Measurements from ENCODE around the gene RAPGEF1. TPM values are rescaled to one million over a fixed set of nuclear protein-coding genes. Genes with fewer than 3 reads are reported as not detected.

Gene RAPGEF1
- total and polyA plus RNA-seq, 4 donors, result 17.5 to 93.2 (median 54.7) TPM

- H3K36me3 ChIP-seq (ENCODE audit: control insufficient read depth in 1 of 2, insufficient read depth in 2 of 2, low read length in 1 of 2), result peaks cover 0 to 1% of the 10 kb centered on the region in 2 donors
- no peak overlapping the region for H3K4me3 ChIP-seq (ENCODE audit: low read length in 2 of 2)
- H3K9me3 ChIP-seq (ENCODE audit: control insufficient read depth, low read length), result no peaks in the 10 kb centered on the region
- DNase-seq (no peak), ATAC-seq (ENCODE audit: low FRiP score) (no peak)
- H3K27ac ChIP-seq (ENCODE audit: low read depth in 1 of 2, low read length in 2 of 2), result no peak overlapping the region
- H3K27me3 ChIP-seq (ENCODE audit: control insufficient read depth in 1 of 2, insufficient read depth in 2 of 2, low read length in 1 of 2), result no peaks in the 10 kb centered on the region
- WGBS, 2 donors, result 86% methylated on average over 13 of the region's 13 CpGs
- H3K4me1 ChIP-seq (ENCODE audit: control insufficient read depth in 1 of 2, insufficient read depth in 2 of 2, low read length in 2 of 2), result no peaks in the 10 kb centered on the region
- intact Hi-C loops (cut with DNase I), result no loop called here
These were observed 108.6 kb downstream of the RAPGEF1 start for GRCh38 chr9:131631306-131631705.

DNA sequence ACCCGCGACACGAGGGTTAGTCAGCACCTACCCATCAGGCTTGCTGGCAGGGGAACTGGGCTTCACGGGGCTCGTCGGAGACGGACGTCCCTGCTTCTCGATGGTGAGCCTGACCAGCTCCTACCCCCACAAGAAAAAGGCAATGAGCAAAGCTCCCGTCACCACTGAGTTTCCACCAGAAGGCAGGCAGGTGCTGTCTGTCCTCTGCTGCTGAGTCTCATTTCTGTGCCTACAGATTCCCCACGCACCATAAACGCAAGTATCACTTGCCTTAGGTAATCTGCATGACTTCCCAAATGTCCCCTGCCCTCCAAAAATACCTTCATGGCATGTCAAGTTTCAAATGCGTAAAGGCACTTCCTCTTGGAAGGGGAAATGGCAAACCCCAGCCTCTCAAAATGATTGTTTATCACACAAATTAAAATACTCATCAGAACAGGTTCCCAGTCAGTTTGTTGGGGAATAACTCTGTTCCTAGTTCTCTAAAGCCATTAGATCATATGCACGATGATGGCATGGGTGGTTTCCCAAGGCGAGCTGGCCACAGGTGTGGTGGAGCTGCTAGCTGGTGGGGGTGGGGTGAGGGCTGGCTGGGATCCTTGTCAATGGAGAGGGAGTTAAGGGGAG, 109.6 kb downstream of the RAPGEF1 start:
- ATAC-seq (ENCODE audit: low FRiP score), result no peak
- Histone ChIP-seq H3K36me3 (ENCODE audit: control insufficient read depth in 1 of 2, insufficient read depth in 2 of 2, low read length in 1 of 2) (peaks cover 0 to 5% of the 10 kb centered on the region in 2 donors), H3K27me3 (ENCODE audit: control insufficient read depth in 1 of 2, insufficient read depth in 2 of 2, low read length in 1 of 2) (no peaks in the 10 kb centered on the region), H3K9me3 (ENCODE audit: control insufficient read depth, low read length) (no peaks in the 10 kb centered on the region), H3K27ac (ENCODE audit: low read depth in 1 of 2, low read length in 2 of 2) (no peak overlapping the region), H3K4me1 (ENCODE audit: control insufficient read depth in 1 of 2, insufficient read depth in 2 of 2, low read length in 2 of 2) (no peaks in the 10 kb centered on the region), H3K4me3 (ENCODE audit: low read length in 2 of 2) (no peak overlapping the region)
- DNase-seq, result no peak
- 92 to 93% methylated on average over 15 of the region's 15 CpGs for WGBS, 2 donors
- intact Hi-C loops (cut with DNase I), result no loop called here

GRCh38 chr9:131629825-131630204, 110.1 kb downstream of the RAPGEF1 start:
- Histone ChIP-seq H3K9me3 (ENCODE audit: control insufficient read depth, low read length) (no peaks in the 10 kb centered on the region), H3K27ac (ENCODE audit: low read depth in 1 of 2, low read length in 2 of 2) (no peak overlapping the region), H3K27me3 (ENCODE audit: control insufficient read depth in 1 of 2, insufficient read depth in 2 of 2, low read length in 1 of 2) (no peaks in the 10 kb centered on the region), H3K36me3 (ENCODE audit: control insufficient read depth in 1 of 2, insufficient read depth in 2 of 2, low read length in 1 of 2) (peaks cover 0 to 5% of the 10 kb centered on the region in 2 donors), H3K4me3 (ENCODE audit: low read length in 2 of 2) (no peak overlapping the region), H3K4me1 (ENCODE audit: control insufficient read depth in 1 of 2, insufficient read depth in 2 of 2, low read length in 2 of 2) (no peaks in the 10 kb centered on the region)
- intact Hi-C loops (cut with DNase I), result no loop called here
- ATAC-seq (ENCODE audit: low FRiP score) (no peak), DNase-seq (no peak)
- WGBS, 2 donors, result 83 to 91% methylated on average over 4 of the region's 4 CpGs

DNA sequence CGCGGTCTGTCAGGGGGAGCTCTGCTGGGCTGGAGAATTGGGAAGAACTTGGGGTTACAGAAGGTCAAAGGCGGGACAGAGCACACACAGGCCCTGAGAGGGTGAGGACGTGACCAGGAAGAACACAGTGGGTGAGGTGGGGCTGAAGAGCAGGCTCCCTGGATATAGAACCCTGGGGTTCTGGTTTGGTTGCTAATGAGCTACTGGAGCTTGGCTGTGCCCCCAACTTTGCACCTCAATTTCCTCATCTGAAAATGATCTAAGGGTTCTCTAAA, 110.7 kb downstream of the RAPGEF1 start:
- no peaks in the 10 kb centered on the region for H3K27me3 ChIP-seq (ENCODE audit: control insufficient read depth in 1 of 2, insufficient read depth in 2 of 2, low read length in 1 of 2)
- WGBS, 2 donors, result 93 to 97% methylated on average over 4 of the region's 4 CpGs
- intact Hi-C loops (cut with DNase I), result no loop called here
- peaks cover 0 to 8% of the 10 kb centered on the region in 2 donors for H3K36me3 ChIP-seq (ENCODE audit: control insufficient read depth in 1 of 2, insufficient read depth in 2 of 2, low read length in 1 of 2)
- DNase-seq, result no peak
- no peaks in the 10 kb centered on the region for H3K9me3 ChIP-seq (ENCODE audit: control insufficient read depth, low read length)
- no peak overlapping the region for H3K27ac ChIP-seq (ENCODE audit: low read depth in 1 of 2, low read length in 2 of 2)
- no peaks in the 10 kb centered on the region for H3K4me1 ChIP-seq (ENCODE audit: control insufficient read depth in 1 of 2, insufficient read depth in 2 of 2, low read length in 2 of 2)
- ATAC-seq (ENCODE audit: low FRiP score), result no peak
- H3K4me3 ChIP-seq (ENCODE audit: low read length in 2 of 2), result no peak overlapping the region

- 88 to 90% methylated on average over 19 of the region's 19 CpGs for WGBS, 2 donors
- Histone ChIP-seq H3K27me3 (ENCODE audit: control insufficient read depth in 1 of 2, insufficient read depth in 2 of 2, low read length in 1 of 2) (no peaks in the 10 kb centered on the region), H3K4me3 (ENCODE audit: low read length in 2 of 2) (no peak overlapping the region), H3K9me3 (ENCODE audit: control insufficient read depth, low read length) (no peaks in the 10 kb centered on the region), H3K36me3 (ENCODE audit: control insufficient read depth in 1 of 2, insufficient read depth in 2 of 2, low read length in 1 of 2) (peaks cover 0 to 8% of the 10 kb centered on the region in 2 donors), H3K4me1 (ENCODE audit: control insufficient read depth in 1 of 2, insufficient read depth in 2 of 2, low read length in 2 of 2) (no peaks in the 10 kb centered on the region), H3K27ac (ENCODE audit: low read depth in 1 of 2, low read length in 2 of 2) (no peak overlapping the region)
- no peak for DNase-seq
- ATAC-seq (ENCODE audit: low FRiP score), result no peak
- intact Hi-C loops (cut with DNase I), result no loop called here
These were observed 111.2 kb downstream of the RAPGEF1 start for GRCh38 chr9:131628459-131629225.

DNA sequence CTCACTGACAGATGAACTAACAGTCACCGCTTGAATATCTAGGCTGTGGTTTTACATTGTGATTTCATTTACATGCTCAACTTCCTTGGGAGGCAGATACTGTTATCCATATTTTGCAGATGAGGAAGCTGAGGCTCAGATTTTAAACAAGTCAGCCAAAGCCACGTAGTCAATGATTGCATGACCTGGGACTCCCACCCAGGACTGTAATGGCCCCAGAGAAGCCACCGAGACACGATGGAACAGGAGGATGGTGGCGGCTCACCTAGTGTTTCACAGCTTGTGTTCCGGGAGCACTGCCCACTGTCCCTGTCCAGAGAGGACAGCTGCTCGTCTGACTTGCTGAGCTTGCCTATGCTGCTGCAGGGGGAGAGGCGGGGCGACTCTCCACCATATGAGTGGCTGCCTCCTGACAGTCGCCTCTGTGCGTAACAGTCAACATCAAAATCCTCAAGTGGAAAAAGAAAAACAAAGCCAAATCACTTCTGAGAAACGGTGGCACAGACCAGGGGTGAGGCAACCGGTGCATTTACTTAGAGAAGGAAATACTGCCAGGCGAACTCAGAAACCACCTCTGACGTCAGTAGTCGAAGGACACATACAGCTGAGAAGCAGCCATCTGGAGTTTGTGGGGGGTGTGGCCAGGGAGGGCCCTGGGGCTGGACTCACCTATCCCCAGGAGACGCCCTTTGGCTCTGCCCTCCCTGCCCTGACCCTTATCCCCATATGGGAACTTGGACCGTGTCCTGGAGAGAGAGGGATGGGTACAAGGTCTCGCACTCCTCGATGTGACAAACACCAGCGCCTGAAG, 112.0 kb downstream of the RAPGEF1 start:
- 84 to 85% methylated on average over 21 of the region's 21 CpGs for WGBS, 2 donors
- H3K4me1 ChIP-seq (ENCODE audit: control insufficient read depth in 1 of 2, insufficient read depth in 2 of 2, low read length in 2 of 2), result no peaks in the 10 kb centered on the region
- intact Hi-C loops (cut with DNase I), result no loop called here
- H3K4me3 ChIP-seq (ENCODE audit: low read length in 2 of 2), result no peak overlapping the region
- H3K36me3 ChIP-seq (ENCODE audit: control insufficient read depth in 1 of 2, insufficient read depth in 2 of 2, low read length in 1 of 2), result peaks cover 0 to 8% of the 10 kb centered on the region in 2 donors
- DNase-seq (peak in 1 of 2 donors; percentile 83), ATAC-seq (ENCODE audit: low FRiP score) (no peak)
- H3K27me3 ChIP-seq (ENCODE audit: control insufficient read depth in 1 of 2, insufficient read depth in 2 of 2, low read length in 1 of 2), result no peaks in the 10 kb centered on the region
- no peaks in the 10 kb centered on the region for H3K9me3 ChIP-seq (ENCODE audit: control insufficient read depth, low read length)
- no peak overlapping the region for H3K27ac ChIP-seq (ENCODE audit: low read depth in 1 of 2, low read length in 2 of 2)

DNA sequence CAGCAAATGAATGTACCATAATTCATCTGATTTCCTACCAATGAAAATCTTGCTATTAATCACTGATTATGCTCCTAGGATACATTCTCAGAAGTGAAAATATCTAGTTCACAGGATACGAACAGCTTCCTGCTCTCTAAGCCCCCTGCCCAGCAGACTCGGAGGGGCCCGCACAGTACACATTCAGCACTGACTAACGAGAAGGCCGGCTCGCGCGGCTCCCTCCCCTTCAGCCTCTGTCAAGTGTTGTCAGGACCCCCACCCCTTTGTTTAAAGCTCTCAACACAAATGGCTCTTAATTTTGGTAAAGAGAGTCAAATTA, 112.6 kb downstream of the RAPGEF1 start:
- intact Hi-C loops (cut with DNase I), result no loop called here
- no peak for ATAC-seq (ENCODE audit: low FRiP score)
- no peak overlapping the region for H3K4me3 ChIP-seq (ENCODE audit: low read length in 2 of 2)
- peaks cover 0 to 8% of the 10 kb centered on the region in 2 donors for H3K36me3 ChIP-seq (ENCODE audit: control insufficient read depth in 1 of 2, insufficient read depth in 2 of 2, low read length in 1 of 2)
- 87% methylated on average over 8 of the region's 8 CpGs for WGBS, 2 donors
- no peaks in the 10 kb centered on the region for H3K4me1 ChIP-seq (ENCODE audit: control insufficient read depth in 1 of 2, insufficient read depth in 2 of 2, low read length in 2 of 2)
- H3K9me3 ChIP-seq (ENCODE audit: control insufficient read depth, low read length), result no peaks in the 10 kb centered on the region
- H3K27me3 ChIP-seq (ENCODE audit: control insufficient read depth in 1 of 2, insufficient read depth in 2 of 2, low read length in 1 of 2), result no peaks in the 10 kb centered on the region
- DNase-seq, result no peak
- H3K27ac ChIP-seq (ENCODE audit: low read depth in 1 of 2, low read length in 2 of 2), result no peak overlapping the region

- DNase-seq, result no peak
- Histone ChIP-seq H3K27me3 (ENCODE audit: control insufficient read depth in 1 of 2, insufficient read depth in 2 of 2, low read length in 1 of 2) (no peaks in the 10 kb centered on the region), H3K36me3 (ENCODE audit: control insufficient read depth in 1 of 2, insufficient read depth in 2 of 2, low read length in 1 of 2) (peaks cover 0 to 12% of the 10 kb centered on the region in 2 donors), H3K4me3 (ENCODE audit: low read length in 2 of 2) (no peak overlapping the region), H3K27ac (ENCODE audit: low read depth in 1 of 2, low read length in 2 of 2) (no peak overlapping the region), H3K4me1 (ENCODE audit: control insufficient read depth in 1 of 2, insufficient read depth in 2 of 2, low read length in 2 of 2) (no peaks in the 10 kb centered on the region), H3K9me3 (ENCODE audit: control insufficient read depth, low read length) (no peaks in the 10 kb centered on the region)
- no peak for ATAC-seq (ENCODE audit: low FRiP score)
- 89 to 90% methylated on average over 28 of the region's 28 CpGs for WGBS, 2 donors
- intact Hi-C loops (cut with DNase I), result no loop called here
These were observed 113.8 kb downstream of the RAPGEF1 start for GRCh38 chr9:131625790-131626670.
